Measurements from ENCODE around the gene EML3. TPM values are rescaled to one million over a fixed set of nuclear protein-coding genes. Genes with fewer than 3 reads are reported as not detected.
A peak's percentile ranks its signal among the peaks of the same experiment; 100 is the strongest.
"Not testable (repeated sequence)": the region's sequence is repeated elsewhere in the genome, so short reads cannot be mapped to it uniquely, and the experiment has no call there.

Gene EML3
- total RNA-seq, 3 donors from 2014 or later, result 34.7 to 58.7 (median 35.7) TPM

GRCh38 chr11:62591448-62592145, 21.0 kb downstream of the EML3 start, which contains the start of gene TUT1:
Gene TUT1 (minus strand): TSS chr11:62591523. CDS start chr11:62591485, 38 bp downstream.
- DNase-seq (ENCODE audit: low spot score in 2 of 2), result peak; percentile 97 to 99
- TF ChIP-seq CTCF (IDR thresholded peaks at IDR 0.05) (peak in 1 of 3 donors; percentile 10), POLR2AphosphoS5 (IDR thresholded peaks at IDR 0.05) (peak; percentile 95 to 99 (median 99)), POLR2A (IDR thresholded peaks at IDR 0.05) (peak; percentile 75)
- intact Hi-C loops (cut with DNase I; ENCODE audit: low total_unique reads), result no loop called here
- Histone ChIP-seq H3K27ac (peak within 1 kb of the TSS; percentile 97 to 98), H3K9me3 (no peaks in the 10 kb centered on the region), H3K36me3 (peaks cover 9% of the 10 kb centered on the region), H3K27me3 (no peaks in the 10 kb centered on the region), H3K4me3 (peak within 1 kb of the TSS; percentile 78 to 86 (median 80)), H3K4me1 (peaks cover 0 to 20% of the 10 kb centered on the region in 2 donors)

GRCh38 chr11:62588966-62589637, 23.5 kb downstream of the EML3 start:
- Histone ChIP-seq H3K9me3 (no peaks in the 10 kb centered on the region), H3K27me3 (no peaks in the 10 kb centered on the region), H3K4me1 (peaks cover 0 to 20% of the 10 kb centered on the region in 2 donors), H3K27ac (no peak overlapping the region), H3K4me3 (no peak overlapping the region), H3K36me3 (peaks cover 4% of the 10 kb centered on the region)
- no peak for DNase-seq (ENCODE audit: low spot score in 2 of 2)
- TF ChIP-seq POLR2AphosphoS5 (IDR thresholded peaks at IDR 0.05), result no peak
- TF ChIP-seq CTCF (IDR thresholded peaks at IDR 0.05), result no peak
- TF ChIP-seq POLR2A (IDR thresholded peaks at IDR 0.05), result no peak
- intact Hi-C loops (cut with DNase I; ENCODE audit: low total_unique reads), result no loop called here

GRCh38 chr11:62585356-62585755, 27.2 kb downstream of the EML3 start:
- intact Hi-C loops (cut with DNase I; ENCODE audit: low total_unique reads); H3K36me3 ChIP-seq; H3K27me3 ChIP-seq; H3K4me3 ChIP-seq; DNase-seq (ENCODE audit: low spot score in 2 of 2); H3K9me3 ChIP-seq; H3K4me1 ChIP-seq; H3K27ac ChIP-seq: not testable (repeated sequence)

GRCh38 chr11:62581735-62582134, 30.8 kb downstream of the EML3 start:
- DNase-seq (ENCODE audit: low spot score in 2 of 2); H3K9me3 ChIP-seq; H3K36me3 ChIP-seq; H3K27ac ChIP-seq; H3K4me3 ChIP-seq; H3K4me1 ChIP-seq; intact Hi-C loops (cut with DNase I; ENCODE audit: low total_unique reads); H3K27me3 ChIP-seq: not testable (repeated sequence)

GRCh38 chr11:62580959-62581715, 31.4 kb downstream of the EML3 start:
- Histone ChIP-seq H3K4me1 (no peaks in the 10 kb centered on the region), H3K27me3 (no peaks in the 10 kb centered on the region), H3K9me3 (no peaks in the 10 kb centered on the region), H3K36me3 (no peaks in the 10 kb centered on the region), H3K27ac (no peak overlapping the region), H3K4me3 (no peak overlapping the region)
- intact Hi-C loops (cut with DNase I; ENCODE audit: low total_unique reads), result no loop called here
- DNase-seq (ENCODE audit: low spot score in 2 of 2), result no peak
- no peak for TF ChIP-seq CTCF (IDR thresholded peaks at IDR 0.05)
- TF ChIP-seq POLR2AphosphoS5 (IDR thresholded peaks at IDR 0.05), result no peak
- no peak for TF ChIP-seq POLR2A (IDR thresholded peaks at IDR 0.05)

- TF ChIP-seq POLR2AphosphoS5 (IDR thresholded peaks at IDR 0.05), result no peak
- TF ChIP-seq POLR2A (IDR thresholded peaks at IDR 0.05), result no peak
- no peak for TF ChIP-seq CTCF (IDR thresholded peaks at IDR 0.05)
- Histone ChIP-seq H3K4me3 (no peak overlapping the region), H3K4me1 (peaks cover 0 to 9% of the 10 kb centered on the region in 2 donors), H3K9me3 (no peaks in the 10 kb centered on the region), H3K27me3 (no peaks in the 10 kb centered on the region), H3K36me3 (no peaks in the 10 kb centered on the region), H3K27ac (no peak overlapping the region)
- intact Hi-C loops (cut with DNase I; ENCODE audit: low total_unique reads), result no loop called here
- DNase-seq (ENCODE audit: low spot score in 2 of 2), result no peak
Measured at GRCh38 chr11:62579252-62579651, 33.3 kb downstream of the EML3 start.
